ENCODE data around the gene EVC. TPM values are rescaled to one million over a fixed set of nuclear protein-coding genes. Genes with fewer than 3 reads are reported as not detected.

The EVC gene
- total and polyA plus RNA-seq, 2 of the 4 experiments (the other 2 are of a cell fraction): 16.8 to 18.9 TPM

DNA sequence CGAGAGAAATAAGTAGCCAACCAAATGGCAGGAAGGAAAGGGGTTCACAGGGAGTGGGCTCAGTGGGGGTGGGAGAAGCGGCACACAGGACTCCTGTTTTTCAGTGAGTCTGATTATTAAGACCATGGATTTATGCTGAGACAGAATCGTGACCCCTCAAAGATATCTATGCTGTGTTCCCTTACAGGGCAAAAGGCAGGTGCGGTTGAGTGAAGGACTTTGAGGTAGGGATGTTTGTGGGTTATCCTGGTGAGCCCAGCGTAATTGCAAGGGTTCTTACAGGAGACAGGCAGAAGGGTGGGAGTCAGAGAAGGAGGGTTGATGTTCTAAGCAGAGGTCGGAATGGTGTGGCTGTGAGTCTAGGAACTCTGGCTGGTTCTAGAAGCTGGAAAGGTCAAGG, 73.0 kb downstream of the EVC start:
- no peak overlapping the region for H4K8ac ChIP-seq (ENCODE audit: low read depth in 2 of 2, low read length in 2 of 2)
- in situ Hi-C loops (cut with MboI; ENCODE audit: low sequenced_read_pairs): no loop called here
- H3K4ac ChIP-seq (ENCODE audit: low read depth, low read length): no peak overlapping the region
- H4K5ac ChIP-seq (ENCODE audit: low read depth, low read length): no peak overlapping the region
- H3K27ac ChIP-seq (ENCODE audit: insufficient read depth, low read length): no peak overlapping the region
- no peak overlapping the region for H3K14ac ChIP-seq (replicated peaks; ENCODE audit: low read depth, low read length)
- dilution Hi-C loops (cut with HindIII; ENCODE audit: low sequenced_read_pairs, unreplicated experiment): no loop called here
- no peak overlapping the region for H2BK20ac ChIP-seq (ENCODE audit: low read depth, low read length)
- H3K4me1 ChIP-seq (ENCODE audit: control insufficient read depth, insufficient read depth, low read length): peaks cover 11% of the 10 kb centered on the region
- H3K4me2 ChIP-seq (ENCODE audit: low read depth, low read length): no peak overlapping the region
- ChIA-PET POLR2A (ENCODE audit: unreplicated experiment) (no interaction called here), CTCF (no interaction called here)
- H2AK9ac ChIP-seq (replicated peaks; ENCODE audit: low read depth, low read length, poor library complexity): no peak overlapping the region
- H2BK5ac ChIP-seq (ENCODE audit: low read depth, low read length, poor library complexity, severe bottlenecking): no peak overlapping the region
- no peak for ATAC-seq (ENCODE audit: low read depth)
- peaks cover 19 to 44% of the 10 kb centered on the region in 2 experiments for H3K79me1 ChIP-seq (ENCODE audit: low read depth in 1 of 2, low read length in 2 of 2)
- H3K27me3 ChIP-seq (ENCODE audit: control insufficient read depth, insufficient read depth, low read length): no peaks in the 10 kb centered on the region
- no peak overlapping the region for H2AFZ ChIP-seq (replicated peaks; ENCODE audit: low read length, poor library complexity)
- peaks cover 23% of the 10 kb centered on the region for H3K9me1 ChIP-seq (ENCODE audit: insufficient read depth, low read length)
- BruUV-seq (replicated peaks): no TSS peak
- 100% methylated on average over 1 of the region's 6 CpGs; no CpG with 5 or more reads in 1 of the 2 experiments for WGBS, 2 experiments (ENCODE audit: extremely low coverage in 2 of 2, insufficient read length in 1 of 2)
- H3K23ac ChIP-seq (ENCODE audit: low read depth, low read length): no peak overlapping the region
- H3K9me3 ChIP-seq (ENCODE audit: control insufficient read depth, insufficient read depth, low read length): no peaks in the 10 kb centered on the region
- H3K4me3 ChIP-seq (ENCODE audit: insufficient read depth, low read depth, low read length): no peak overlapping the region
- no peak overlapping the region for H2BK120ac ChIP-seq (ENCODE audit: low read depth, low read length)
- peaks cover 45% of the 10 kb centered on the region for H3K36me3 ChIP-seq (ENCODE audit: control insufficient read depth, insufficient read depth, low read length)
- no peak overlapping the region for H4K91ac ChIP-seq (ENCODE audit: insufficient read depth, low read depth, low read length)
- intact Hi-C loops (cut with micrococcal nuclease): no loop called here
- no peak overlapping the region for H3K56ac ChIP-seq (ENCODE audit: extremely low read depth, insufficient read depth, low read length)
- no peak overlapping the region for H3K9ac ChIP-seq (ENCODE audit: low read depth, low read length)
- no peak overlapping the region for H2AK5ac ChIP-seq (ENCODE audit: low read depth, low read length)
- H4K20me1 ChIP-seq (ENCODE audit: insufficient read depth, low read length): no peaks in the 10 kb centered on the region; the same call in 1 of the 2 replicates
- TF ChIP-seq MAZ (IDR thresholded peaks at IDR 0.05; ENCODE audit: borderline replicate concordance, low read depth, low read length) (no peak), BHLHE40 (IDR thresholded peaks at IDR 0.05; ENCODE audit: low read depth, low read length) (no peak), NFE2L2 (IDR thresholded peaks at IDR 0.05; ENCODE audit: low read depth, low read length) (no peak), FOS (IDR thresholded peaks at IDR 0.05; ENCODE audit: low read depth, low read length) (no peak), MXI1 (IDR thresholded peaks at IDR 0.05; ENCODE audit: borderline replicate concordance, low read depth, low read length) (no peak), MAFK (IDR thresholded peaks at IDR 0.05; ENCODE audit: low read depth, low read length) (no peak), RCOR1 (IDR thresholded peaks at IDR 0.05; ENCODE audit: insufficient replicate concordance, low read length) (no peak), CEBPB (IDR thresholded peaks at IDR 0.05; ENCODE audit: low read depth, low read length) (no peak), SMC3 (IDR thresholded peaks at IDR 0.05; ENCODE audit: low read depth, low read length) (no peak), RFX5 (IDR thresholded peaks at IDR 0.05; ENCODE audit: low read depth, low read length) (no peak), POLR2A (IDR thresholded peaks at IDR 0.05; ENCODE audit: low read depth, low read length) (no peak), CHD1 (IDR thresholded peaks at IDR 0.05; ENCODE audit: low read depth, low read length) (no peak), RAD21 (IDR thresholded peaks at IDR 0.05; ENCODE audit: low read length) (no peak)
- TF ChIP-seq, protein P1, sequence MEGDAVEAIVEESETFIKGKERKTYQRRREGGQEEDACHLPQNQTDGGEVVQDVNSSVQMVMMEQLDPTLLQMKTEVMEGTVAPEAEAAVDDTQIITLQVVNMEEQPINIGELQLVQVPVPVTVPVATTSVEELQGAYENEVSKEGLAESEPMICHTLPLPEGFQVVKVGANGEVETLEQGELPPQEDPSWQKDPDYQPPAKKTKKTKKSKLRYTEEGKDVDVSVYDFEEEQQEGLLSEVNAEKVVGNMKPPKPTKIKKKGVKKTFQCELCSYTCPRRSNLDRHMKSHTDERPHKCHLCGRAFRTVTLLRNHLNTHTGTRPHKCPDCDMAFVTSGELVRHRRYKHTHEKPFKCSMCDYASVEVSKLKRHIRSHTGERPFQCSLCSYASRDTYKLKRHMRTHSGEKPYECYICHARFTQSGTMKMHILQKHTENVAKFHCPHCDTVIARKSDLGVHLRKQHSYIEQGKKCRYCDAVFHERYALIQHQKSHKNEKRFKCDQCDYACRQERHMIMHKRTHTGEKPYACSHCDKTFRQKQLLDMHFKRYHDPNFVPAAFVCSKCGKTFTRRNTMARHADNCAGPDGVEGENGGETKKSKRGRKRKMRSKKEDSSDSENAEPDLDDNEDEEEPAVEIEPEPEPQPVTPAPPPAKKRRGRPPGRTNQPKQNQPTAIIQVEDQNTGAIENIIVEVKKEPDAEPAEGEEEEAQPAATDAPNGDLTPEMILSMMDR (conservative IDR thresholded peaks at IDR 0.05; ENCODE audit: low read depth, low read length): no peak
- TF ChIP-seq, protein P2, sequence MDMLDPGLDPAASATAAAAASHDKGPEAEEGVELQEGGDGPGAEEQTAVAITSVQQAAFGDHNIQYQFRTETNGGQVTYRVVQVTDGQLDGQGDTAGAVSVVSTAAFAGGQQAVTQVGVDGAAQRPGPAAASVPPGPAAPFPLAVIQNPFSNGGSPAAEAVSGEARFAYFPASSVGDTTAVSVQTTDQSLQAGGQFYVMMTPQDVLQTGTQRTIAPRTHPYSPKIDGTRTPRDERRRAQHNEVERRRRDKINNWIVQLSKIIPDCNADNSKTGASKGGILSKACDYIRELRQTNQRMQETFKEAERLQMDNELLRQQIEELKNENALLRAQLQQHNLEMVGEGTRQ (IDR thresholded peaks at IDR 0.05; ENCODE audit: low read depth, low read length): no peak
- TF ChIP-seq, protein P3, sequence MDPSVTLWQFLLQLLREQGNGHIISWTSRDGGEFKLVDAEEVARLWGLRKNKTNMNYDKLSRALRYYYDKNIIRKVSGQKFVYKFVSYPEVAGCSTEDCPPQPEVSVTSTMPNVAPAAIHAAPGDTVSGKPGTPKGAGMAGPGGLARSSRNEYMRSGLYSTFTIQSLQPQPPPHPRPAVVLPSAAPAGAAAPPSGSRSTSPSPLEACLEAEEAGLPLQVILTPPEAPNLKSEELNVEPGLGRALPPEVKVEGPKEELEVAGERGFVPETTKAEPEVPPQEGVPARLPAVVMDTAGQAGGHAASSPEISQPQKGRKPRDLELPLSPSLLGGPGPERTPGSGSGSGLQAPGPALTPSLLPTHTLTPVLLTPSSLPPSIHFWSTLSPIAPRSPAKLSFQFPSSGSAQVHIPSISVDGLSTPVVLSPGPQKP (IDR thresholded peaks at IDR 0.05; ENCODE audit: borderline replicate concordance, low read depth, low read length): no peak
- H3K18ac ChIP-seq (ENCODE audit: low read depth, low read length): no peak overlapping the region
- no peak for DNase-seq
- H2BK15ac ChIP-seq (ENCODE audit: low read depth, low read length): no peak overlapping the region; the same call in 2 of the 3 replicates

Measured in IMR-90 (cell line).